GM12878 (cell line): ENCODE measurements around the gene NDST3. TPM values are rescaled to one million over a fixed set of nuclear protein-coding genes. Genes with fewer than 3 reads are reported as not detected.

Source experiments
- ATAC-seq: fragments of 200-7000 bp; cut with Tn5 transposase; 3 replicates; pipeline ENCODE4 v1.9.1; 2020; ENCODE audit warnings: mild to moderate bottlenecking, moderate library complexity
- BruUV-seq: library from RNA; stranded (reverse); fragments of 400-500 nt; replicated peaks from 2 replicates; lab custom pipeline; 2021; lab: Mats Ljungman, UMichigan
- CTCF ChIA-PET: fragments of 300-600 bp; sonication (Branson Sonifier 250); formaldehyde crosslinking; extraction: SDS; loops from one replicate; lab custom pipeline; 2021; ENCODE audit warnings: inconsistent platforms; lab: Yijun Ruan, JAX
- POLR2A ChIA-PET: fragments of 350-600 bp; formaldehyde crosslinking; extraction: SDS; loops from one replicate; lab custom pipeline; 2021; ENCODE audit warnings: inconsistent platforms; lab: Charles Lee
- RAD21 ChIA-PET: fragments of 300-600 bp; sonication (Branson Sonifier 250); formaldehyde crosslinking; loops from one replicate; lab custom pipeline; 2023; ENCODE audit warnings: antibody characterized with exemption; ENCODE audit not compliant: unreplicated experiment; lab: Charles Lee
- SMC1A ChIA-PET: fragments of 300-600 bp; sonication (Branson Sonifier 250); formaldehyde crosslinking; loops from one replicate; lab custom pipeline; 2023; ENCODE audit not compliant: unreplicated experiment, uncharacterized antibody; lab: Charles Lee
- DNase-seq: peaks from one replicate; pipeline ENCODE4 v3.0.0-alpha.2; 2011; ENCODE audit warnings: low read depth, low spot score
- FAIRE-seq: peaks from 3 replicates; lab custom pipeline; 2011; peaks lifted over from hg19 to GRCh38; lab: Jason Lieb, UNC
- H2AFZ ChIP-seq: 2 replicates; pipeline ENCODE4 v1.6.0; 2011; ENCODE audit warnings: low read depth, low read length, control low read depth; ENCODE audit not compliant: control insufficient read depth
- H3K27ac ChIP-seq: 2 replicates; pipeline ENCODE4 v1.5.1; 2011; ENCODE audit warnings: control low read depth; ENCODE audit not compliant: control insufficient read depth, insufficient read depth
- H3K27me3 ChIP-seq, 2 experiments: replicated peaks in 1 of 2; 2 replicates each; pipeline versions ENCODE4 v1.6.0 to v1.6.1; 2011; ENCODE audit warnings: low read length in 1 of 2; ENCODE audit not compliant: control insufficient read depth in 2 of 2, insufficient read depth in 2 of 2
- H3K36me3 ChIP-seq, 2 experiments: 2 replicates each; pipeline ENCODE4 v1.5.1; 2011; ENCODE audit warnings: low read length in 1 of 2; ENCODE audit not compliant: control insufficient read depth in 2 of 2, insufficient read depth in 2 of 2
- H3K4me1 ChIP-seq: 2 replicates; pipeline ENCODE4 v1.6.1; 2011; ENCODE audit warnings: mild to moderate bottlenecking, low read length, moderate library complexity, mixed read lengths; ENCODE audit not compliant: control insufficient read depth, insufficient read depth
- H3K4me2 ChIP-seq: 2 replicates; pipeline ENCODE4 v1.6.0; 2011; ENCODE audit warnings: control low read depth; ENCODE audit not compliant: control insufficient read depth, insufficient read depth
- H3K4me3 ChIP-seq: fragments of 200-600 bp; sonication (generic); 2 replicates; pipeline ENCODE4 v1.5.1; 2016
- H3K79me2 ChIP-seq: 2 replicates; pipeline ENCODE4 v1.6.0; 2011; ENCODE audit warnings: low read length; ENCODE audit not compliant: control insufficient read depth, insufficient read depth
- H3K9ac ChIP-seq: 2 replicates; pipeline ENCODE4 v1.8.0; 2011; ENCODE audit warnings: low read length, control low read depth, mixed read lengths; ENCODE audit not compliant: control insufficient read depth, insufficient read depth
- H3K9me3 ChIP-seq: replicated peaks from 3 replicates; pipeline ENCODE4 v1.5.1; 2011; ENCODE audit warnings: mild to moderate bottlenecking, low read length; ENCODE audit not compliant: control insufficient read depth, insufficient read depth
- H4K20me1 ChIP-seq: 2 replicates; pipeline ENCODE4 v1.6.0; 2011; ENCODE audit not compliant: control insufficient read depth, insufficient read depth
- CEBPB ChIP-seq, 2 experiments: fragments of 150-350 bp in 1 of 2; IDR thresholded peaks; 2 replicates each; pipeline ENCODE4 v1.6.1; 2012 to 2014; ENCODE audit warnings: low read depth in 2 of 2, low read length in 2 of 2, borderline replicate concordance in 1 of 2, inconsistent platforms in 1 of 2
- CREM ChIP-seq: IDR thresholded peaks from 2 replicates; pipeline ENCODE4 v1.6.1; 2014; ENCODE audit warnings: antibody characterized with exemption, low read depth
- ESRRA ChIP-seq: IDR thresholded peaks from 2 replicates; pipeline ENCODE4 v1.6.1; 2012; ENCODE audit warnings: mild to moderate bottlenecking, low read length, improper control_type of control experiment
- FOXM1 ChIP-seq: IDR thresholded peaks from 2 replicates; pipeline ENCODE4 v1.6.1; 2012; ENCODE audit warnings: low read depth, mild to moderate bottlenecking, inconsistent platforms, low read length, moderate library complexity
- JUNB ChIP-seq: IDR thresholded peaks from 2 replicates; pipeline ENCODE4 v1.6.1; 2016; ENCODE audit warnings: antibody characterized with exemption, mild to moderate bottlenecking
- MYB ChIP-seq: fragments of 150-350 bp; IDR thresholded peaks from 2 replicates; pipeline ENCODE4 v1.6.1; 2014; ENCODE audit warnings: mild to moderate bottlenecking, low read depth, low read length, borderline replicate concordance
- NBN ChIP-seq: fragments of 450-650 bp; IDR thresholded peaks from 2 replicates; pipeline ENCODE4 v1.6.1; 2016
- NFIC ChIP-seq: IDR thresholded peaks from 2 replicates; pipeline ENCODE4 v1.6.1; 2012; ENCODE audit warnings: low read depth, mild to moderate bottlenecking, inconsistent platforms, low read length, moderate library complexity
- PBX3 ChIP-seq: IDR thresholded peaks from 2 replicates; pipeline ENCODE4 v1.6.1; 2011; ENCODE audit warnings: mild to moderate bottlenecking, low read depth, low read length, moderate library complexity; ENCODE audit not compliant: insufficient replicate concordance
- RELB ChIP-seq: fragments of 450-650 bp; IDR thresholded peaks from 2 replicates; pipeline ENCODE4 v1.6.1; 2017; ENCODE audit warnings: low read depth, mild to moderate bottlenecking, moderate library complexity
- SPI1 ChIP-seq: IDR thresholded peaks from 2 replicates; pipeline ENCODE4 v1.6.1; 2011; ENCODE audit warnings: low read depth, mild to moderate bottlenecking, low read length, moderate library complexity, borderline replicate concordance; ENCODE audit not compliant: insufficient read depth
- TCF3 ChIP-seq: IDR thresholded peaks from 2 replicates; pipeline ENCODE4 v1.6.1; 2012; ENCODE audit warnings: low read depth, mild to moderate bottlenecking, low read length, borderline replicate concordance; ENCODE audit not compliant: insufficient read depth
- ZNF274 ChIP-seq: IDR thresholded peaks from one replicate; pipeline ENCODE4 v1.8.0; 2011; ENCODE audit not compliant: insufficient read length, insufficient read depth
- WGBS: methylation state at CpG from one replicate; pipeline ENCODE4 v1.1.6; 2016; ENCODE audit warnings: low lambda C conversion rate; ENCODE audit not compliant: insufficient replicate concordance, insufficient coverage; ENCODE audit errors: missing lambda C conversion rate; 5-methylcytosine and 5-hydroxymethylcytosine counted together
- in situ Hi-C: fragments of 300-500 bp; cut with MboI; formaldehyde crosslinking; loops from 9 replicates; pipeline ENCODE4 v1.14.3; 2018; ENCODE audit warnings: mixed read lengths
- intact Hi-C: fragments of 100-400 bp; cut with micrococcal nuclease; formaldehyde crosslinking; loops from one replicate; pipeline ENCODE4 v1.14.2; 2022; ENCODE audit not compliant: unreplicated experiment
- polyA plus RNA-seq, 11 experiments: library from polyadenylated mRNA; depleted of rRNA in 4 of 11; unstranded in 6 of 11; stranded (reverse) in 5 of 11; fragments of >200 nt; fragmentation: Nextera tagmentation in 4 of 11; fragmentation: Illumina TruSeq in 1 of 11; extraction: Ambion mirVana in 4 of 11; extraction: Trizol in 1 of 11; gene quantifications; 1 replicate in 1 of 11; 2 replicates in 10 of 11; pipeline versions ENCODE4 v1.2.1 to v1.2.3, GENCODE V29; 2011 to 2016; ENCODE audit warnings: inconsistent platforms in 2 of 11, missing spikeins in 2 of 11, low read depth in 1 of 11
- total RNA-seq, 4 experiments: library from RNA; depleted of rRNA in 3 of 4; stranded (reverse); fragments of >200 nt in 3 of 4; fragmentation: Illumina TruSeq in 1 of 4; extraction: Trizol in 1 of 4; gene quantifications; 2 replicates each; pipeline versions ENCODE4 v1.2.1 to v1.2.3, GENCODE V29; 2013 to 2021

NDST3 gene
- total and polyA plus RNA-seq, 10 of the 15 experiments (the other 5 are each of a cell fraction or from before 2014, with no cell fraction given) = 0.03 TPM; not detected in 8

- TF ChIP-seq RELB (no peak), CREM (no peak), ESRRA (no peak), NFIC (no peak), TCF3 (no peak), FOXM1 (no peak), ZNF274 (no peak), MYB (no peak), CEBPB (IDR thresholded peaks at IDR 0.05; ENCODE audit: borderline replicate concordance in 1 of 2, low read depth in 2 of 2, low read length in 2 of 2) (no peak), JUNB (no peak), SPI1 (no peak), PBX3 (no peak), NBN (no peak)
- no TSS peak for BruUV-seq
- 15% methylated on average over 2 of the region's 2 CpGs for WGBS
- H3K27ac ChIP-seq = no peak overlapping the region
- ChIA-PET SMC1A (no interaction called here), CTCF (interaction anchor here (1.1 kb wide), 1 partner anchor 12 kb away, joined by 3 read pairs; no protein-coding TSS in a partner anchor), POLR2A (no interaction called here), RAD21 (no interaction called here)
- ATAC-seq (no peak), DNase-seq (no peak), FAIRE-seq (no peak)
- no peak overlapping the region for H3K4me2 ChIP-seq
- no peaks in the 10 kb centered on the region for H3K9me3 ChIP-seq
- H4K20me1 ChIP-seq = no peaks in the 10 kb centered on the region
- H3K4me3 ChIP-seq = no peak overlapping the region
- in situ Hi-C loops = no loop called here
- H3K9ac ChIP-seq = no peak overlapping the region
- no peaks in the 10 kb centered on the region for H3K79me2 ChIP-seq
- H3K27me3 ChIP-seq = no peaks in the 10 kb centered on the region
- H3K4me1 ChIP-seq = no peaks in the 10 kb centered on the region
- no peaks in the 10 kb centered on the region for H3K36me3 ChIP-seq
- intact Hi-C loops = no loop called here
- no peak overlapping the region for H2AFZ ChIP-seq
Measured at GRCh38 chr4:118237531-118237930, 203.2 kb downstream of the NDST3 start.
